Progenitor cell of endocrine pancreas (in vitro differentiated cells): ENCODE results near the gene SPTSSB. TPM values are rescaled to one million over a fixed set of nuclear protein-coding genes. Genes with fewer than 3 reads are reported as not detected.
A peak's percentile ranks its signal among the peaks of the same experiment; 100 is the strongest.

Source experiments
- DNase-seq: peaks from one replicate; pipeline ENCODE4 v3.0.0; 2021; ENCODE audit warnings: low spot score; ENCODE audit not compliant: unreplicated experiment
- H3K27ac Mint-ChIP-seq: 2 replicates; pipeline ENCODE4 v1.8.0; 2021; ENCODE audit warnings: mild to moderate bottlenecking, moderate library complexity, mixed read lengths
- H3K27me3 Mint-ChIP-seq: 2 replicates; pipeline ENCODE4 v1.8.0; 2021; ENCODE audit warnings: mixed read lengths
- H3K36me3 Mint-ChIP-seq: 2 replicates; pipeline ENCODE4 v1.8.0; 2022; ENCODE audit warnings: mixed read lengths; ENCODE audit not compliant: insufficient read depth
- H3K4me1 Mint-ChIP-seq: 2 replicates; pipeline ENCODE4 v1.8.0; 2021; ENCODE audit warnings: low read depth, mixed read lengths
- H3K4me3 Mint-ChIP-seq: 2 replicates; pipeline ENCODE4 v1.8.0; 2021; ENCODE audit warnings: low read depth, mild to moderate bottlenecking, moderate library complexity, mixed read lengths
- H3K9me3 Mint-ChIP-seq: 2 replicates; pipeline ENCODE4 v1.8.0; 2021; ENCODE audit warnings: low read depth, mixed read lengths
- total RNA-seq: library from RNA; stranded (reverse); gene quantifications from 2 replicates; pipeline ENCODE4 v1.2.1, GENCODE V29; 2021
- TF ChIP-seq, protein P1 (sequence below): fragments of 200-600 bp; sonication (generic); IDR thresholded peaks from one replicate; pipeline ENCODE4 v1.5.0; 2021; ENCODE audit warnings: antibody characterized with exemption, mild to moderate bottlenecking; ENCODE audit not compliant: unreplicated experiment

Gene SPTSSB
- total RNA-seq, 1 donor from 2014 or later = 30.1 TPM

GRCh38 chr3:161392853-161393252 lies 21.5 kb upstream of the SPTSSB start:
- H3K4me3 Mint-ChIP-seq = no peak overlapping the region
- H3K27me3 Mint-ChIP-seq = no peaks in the 10 kb centered on the region
- no peak for DNase-seq
- H3K4me1 Mint-ChIP-seq = peaks cover 46% of the 10 kb centered on the region
- H3K36me3 Mint-ChIP-seq = peaks cover 8% of the 10 kb centered on the region
- peaks cover 11% of the 10 kb centered on the region for H3K9me3 Mint-ChIP-seq
- TF ChIP-seq, protein P1, sequence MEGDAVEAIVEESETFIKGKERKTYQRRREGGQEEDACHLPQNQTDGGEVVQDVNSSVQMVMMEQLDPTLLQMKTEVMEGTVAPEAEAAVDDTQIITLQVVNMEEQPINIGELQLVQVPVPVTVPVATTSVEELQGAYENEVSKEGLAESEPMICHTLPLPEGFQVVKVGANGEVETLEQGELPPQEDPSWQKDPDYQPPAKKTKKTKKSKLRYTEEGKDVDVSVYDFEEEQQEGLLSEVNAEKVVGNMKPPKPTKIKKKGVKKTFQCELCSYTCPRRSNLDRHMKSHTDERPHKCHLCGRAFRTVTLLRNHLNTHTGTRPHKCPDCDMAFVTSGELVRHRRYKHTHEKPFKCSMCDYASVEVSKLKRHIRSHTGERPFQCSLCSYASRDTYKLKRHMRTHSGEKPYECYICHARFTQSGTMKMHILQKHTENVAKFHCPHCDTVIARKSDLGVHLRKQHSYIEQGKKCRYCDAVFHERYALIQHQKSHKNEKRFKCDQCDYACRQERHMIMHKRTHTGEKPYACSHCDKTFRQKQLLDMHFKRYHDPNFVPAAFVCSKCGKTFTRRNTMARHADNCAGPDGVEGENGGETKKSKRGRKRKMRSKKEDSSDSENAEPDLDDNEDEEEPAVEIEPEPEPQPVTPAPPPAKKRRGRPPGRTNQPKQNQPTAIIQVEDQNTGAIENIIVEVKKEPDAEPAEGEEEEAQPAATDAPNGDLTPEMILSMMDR = no peak
- H3K27ac Mint-ChIP-seq = no peak overlapping the region

- TF ChIP-seq, protein P1 = no peak
- Mint-ChIP-seq H3K4me1 (peaks cover 64% of the 10 kb centered on the region), H3K9me3 (peaks cover 6% of the 10 kb centered on the region), H3K27me3 (no peaks in the 10 kb centered on the region), H3K36me3 (peaks cover 2% of the 10 kb centered on the region), H3K27ac (peak overlapping the region; percentile 42), H3K4me3 (no peak overlapping the region)
- DNase-seq = no peak
These were observed 18.9 kb upstream of the SPTSSB start for GRCh38 chr3:161390200-161390599.

DNA sequence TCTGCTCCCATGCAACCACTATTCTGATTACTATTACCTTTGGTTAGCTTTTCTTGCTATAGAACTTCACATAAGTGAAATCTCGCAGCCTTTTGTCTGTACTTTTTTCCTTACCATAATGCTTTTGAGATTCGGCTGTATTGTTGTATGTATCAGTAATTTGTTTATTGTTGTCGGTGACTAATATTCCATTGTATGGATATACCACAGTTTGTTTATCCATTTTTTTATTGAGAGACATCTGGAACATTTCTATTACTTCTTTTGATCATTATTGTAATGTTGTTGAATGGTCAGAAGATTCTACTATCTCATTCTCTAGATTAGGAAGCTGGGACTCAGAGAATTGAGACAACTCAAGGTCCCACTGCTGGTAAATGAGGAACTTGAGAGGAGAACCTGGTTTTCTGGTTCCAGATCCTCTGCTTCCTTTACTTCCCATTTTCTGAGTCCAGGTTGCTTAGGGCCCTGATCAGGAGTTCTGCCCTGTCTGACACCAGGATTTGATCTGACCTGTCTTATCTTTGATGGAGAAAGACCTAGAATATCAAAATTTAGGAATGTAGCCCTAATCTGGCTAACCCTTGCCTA lies 18.2 kb upstream of the SPTSSB start:
- H3K27me3 Mint-ChIP-seq = no peaks in the 10 kb centered on the region
- peak overlapping the region; percentile 42 for H3K27ac Mint-ChIP-seq
- H3K4me3 Mint-ChIP-seq = no peak overlapping the region
- H3K4me1 Mint-ChIP-seq = peaks cover 63% of the 10 kb centered on the region
- peaks cover 2% of the 10 kb centered on the region for H3K36me3 Mint-ChIP-seq
- DNase-seq = no peak
- peaks cover 6% of the 10 kb centered on the region for H3K9me3 Mint-ChIP-seq
- TF ChIP-seq, protein P1 = no peak

GRCh38 chr3:161388855-161389254 lies 17.5 kb upstream of the SPTSSB start:
- Mint-ChIP-seq H3K36me3 (peaks cover 2% of the 10 kb centered on the region), H3K27ac (no peak overlapping the region), H3K27me3 (no peaks in the 10 kb centered on the region), H3K4me3 (no peak overlapping the region), H3K9me3 (peaks cover 6% of the 10 kb centered on the region), H3K4me1 (peaks cover 62% of the 10 kb centered on the region)
- no peak for DNase-seq
- TF ChIP-seq, protein P1 = no peak

- peaks cover 2% of the 10 kb centered on the region for H3K36me3 Mint-ChIP-seq
- TF ChIP-seq, protein P1 = no peak
- peaks cover 51% of the 10 kb centered on the region for H3K4me1 Mint-ChIP-seq
- DNase-seq = no peak
- peak overlapping the region; percentile 84 for H3K27ac Mint-ChIP-seq
- H3K4me3 Mint-ChIP-seq = no peak overlapping the region
- H3K27me3 Mint-ChIP-seq = no peaks in the 10 kb centered on the region
- H3K9me3 Mint-ChIP-seq = peaks cover 8% of the 10 kb centered on the region
These were observed 15.9 kb upstream of the SPTSSB start for GRCh38 chr3:161386991-161387770.
